GM10266 (cell line): Measurements from ENCODE around the gene KRT81.
"Not testable (repeated sequence)": the region's sequence is repeated elsewhere in the genome, so short reads cannot be mapped to it uniquely, and the experiment has no call there.

Experiments
- DNase-seq: peaks from one replicate; pipeline ENCODE4 v3.0.0; 2012; ENCODE audit errors: extremely low spot score
- TF ChIP-seq, protein P1 (sequence below): IDR thresholded peaks from 2 replicates; pipeline ENCODE4 v1.5.1; 2012; ENCODE audit warnings: mild to moderate bottlenecking, low read depth; ENCODE audit not compliant: control insufficient read depth, insufficient read depth; ENCODE audit errors: missing control alignments

Gene KRT81

DNA sequence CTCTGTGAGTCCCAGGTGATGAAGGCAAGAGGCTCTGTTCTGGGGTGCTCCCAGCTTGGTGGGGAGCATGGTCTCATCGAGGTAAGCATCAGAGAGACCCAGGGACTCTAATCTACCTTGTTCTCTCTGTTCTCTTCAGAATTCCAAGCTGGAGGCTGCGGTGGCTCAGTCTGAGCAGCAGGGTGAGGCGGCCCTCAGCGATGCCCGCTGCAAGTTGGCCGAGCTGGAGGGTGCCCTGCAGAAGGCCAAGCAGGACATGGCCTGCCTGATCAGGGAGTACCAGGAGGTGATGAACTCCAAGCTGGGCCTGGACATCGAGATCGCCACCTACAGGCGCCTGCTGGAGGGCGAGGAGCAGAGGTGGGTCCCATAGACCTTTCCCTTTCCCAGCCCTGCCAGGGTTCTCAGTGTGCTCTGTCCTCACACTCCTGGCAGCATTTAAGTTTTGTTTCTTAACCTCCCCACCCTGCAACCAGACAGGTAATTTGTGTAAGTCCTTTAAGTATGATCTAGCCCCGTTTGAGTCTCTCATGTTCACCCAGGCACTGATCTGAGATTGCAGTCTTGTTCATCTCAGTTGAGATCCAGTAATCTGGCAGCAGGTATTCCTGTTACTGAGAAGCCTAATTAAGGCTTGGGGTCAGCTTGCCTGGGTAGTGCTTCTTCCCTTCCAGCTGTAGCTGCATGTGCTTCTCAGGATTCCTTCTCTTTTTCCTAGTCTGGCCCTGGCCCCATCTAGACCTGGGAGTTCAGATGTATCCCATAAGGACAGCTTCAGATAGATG, 14.8 kb upstream of the KRT81 start:
- TF ChIP-seq, protein P1, sequence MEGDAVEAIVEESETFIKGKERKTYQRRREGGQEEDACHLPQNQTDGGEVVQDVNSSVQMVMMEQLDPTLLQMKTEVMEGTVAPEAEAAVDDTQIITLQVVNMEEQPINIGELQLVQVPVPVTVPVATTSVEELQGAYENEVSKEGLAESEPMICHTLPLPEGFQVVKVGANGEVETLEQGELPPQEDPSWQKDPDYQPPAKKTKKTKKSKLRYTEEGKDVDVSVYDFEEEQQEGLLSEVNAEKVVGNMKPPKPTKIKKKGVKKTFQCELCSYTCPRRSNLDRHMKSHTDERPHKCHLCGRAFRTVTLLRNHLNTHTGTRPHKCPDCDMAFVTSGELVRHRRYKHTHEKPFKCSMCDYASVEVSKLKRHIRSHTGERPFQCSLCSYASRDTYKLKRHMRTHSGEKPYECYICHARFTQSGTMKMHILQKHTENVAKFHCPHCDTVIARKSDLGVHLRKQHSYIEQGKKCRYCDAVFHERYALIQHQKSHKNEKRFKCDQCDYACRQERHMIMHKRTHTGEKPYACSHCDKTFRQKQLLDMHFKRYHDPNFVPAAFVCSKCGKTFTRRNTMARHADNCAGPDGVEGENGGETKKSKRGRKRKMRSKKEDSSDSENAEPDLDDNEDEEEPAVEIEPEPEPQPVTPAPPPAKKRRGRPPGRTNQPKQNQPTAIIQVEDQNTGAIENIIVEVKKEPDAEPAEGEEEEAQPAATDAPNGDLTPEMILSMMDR: no peak
- DNase-seq: no peak

DNA sequence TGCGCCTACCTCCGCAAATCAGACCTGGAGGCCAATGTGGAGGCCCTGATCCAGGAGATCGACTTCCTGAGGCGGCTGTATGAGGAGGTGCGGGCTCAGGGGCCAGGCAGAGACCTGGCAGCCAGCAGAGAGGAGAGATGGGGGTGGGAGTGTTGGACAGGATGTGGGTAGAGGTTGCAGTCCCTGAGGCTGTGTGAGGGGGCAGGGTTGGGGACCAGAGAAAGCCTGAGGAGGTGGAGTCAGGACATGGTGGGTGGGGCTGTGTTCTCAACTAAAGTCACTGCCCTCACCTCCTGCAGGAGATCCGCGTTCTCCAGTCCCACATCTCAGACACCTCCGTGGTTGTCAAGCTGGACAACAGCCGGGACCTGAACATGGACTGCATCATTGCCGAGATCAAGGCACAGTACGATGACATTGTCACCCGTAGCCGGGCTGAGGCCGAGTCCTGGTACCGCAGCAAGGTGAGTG, 13.6 kb upstream of the KRT81 start:
- DNase-seq: not testable (repeated sequence)

DNA sequence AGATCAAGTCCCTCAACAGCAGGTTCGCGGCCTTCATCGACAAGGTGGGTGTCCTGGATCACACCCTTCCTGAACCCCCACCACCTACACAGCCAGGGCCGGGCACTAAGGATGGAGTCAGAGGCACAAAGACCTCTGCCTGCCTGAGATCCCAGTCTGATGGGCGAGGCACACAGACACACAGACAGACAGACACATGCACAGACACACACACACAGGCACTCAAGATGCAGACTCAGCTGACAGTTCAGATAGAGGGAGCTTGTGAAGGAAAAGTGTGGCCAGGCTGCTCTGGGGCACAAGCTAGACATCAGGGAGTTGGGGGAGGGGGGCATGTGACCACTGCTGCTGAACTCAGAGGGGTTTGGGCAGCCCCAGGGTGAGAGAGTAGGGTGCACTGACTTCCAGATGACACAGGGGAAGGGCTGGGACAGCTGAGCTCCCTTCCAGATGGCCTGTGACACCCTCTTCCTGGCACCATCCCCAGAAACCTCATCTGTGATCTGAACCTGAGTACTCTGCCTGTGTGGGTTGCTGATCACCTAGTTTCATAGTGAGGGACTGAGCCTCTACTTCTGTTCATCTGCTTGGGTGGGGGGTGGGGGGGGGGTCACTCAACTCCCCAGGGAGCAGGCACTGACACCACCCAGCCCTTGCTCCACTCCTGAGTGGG, 11.0 kb upstream of the KRT81 start:
- not testable (repeated sequence) for DNase-seq

DNA sequence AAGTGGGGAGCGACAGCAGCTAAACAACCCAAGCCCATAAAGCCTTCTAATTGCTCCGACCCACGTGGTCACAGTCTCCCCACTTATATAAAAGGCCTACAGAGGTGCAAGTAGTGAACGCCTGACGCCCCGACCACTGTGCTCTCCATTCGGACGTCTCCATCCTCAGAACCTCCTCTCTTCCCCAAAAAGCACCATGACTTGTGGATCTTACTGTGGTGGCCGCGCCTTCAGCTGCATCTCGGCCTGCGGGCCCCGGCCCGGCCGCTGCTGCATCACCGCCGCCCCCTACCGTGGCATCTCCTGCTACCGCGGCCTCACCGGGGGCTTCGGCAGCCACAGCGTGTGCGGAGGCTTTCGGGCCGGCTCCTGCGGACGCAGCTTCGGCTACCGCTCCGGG, 10.4 kb upstream of the KRT81 start:
- DNase-seq: not testable (repeated sequence)

DNA sequence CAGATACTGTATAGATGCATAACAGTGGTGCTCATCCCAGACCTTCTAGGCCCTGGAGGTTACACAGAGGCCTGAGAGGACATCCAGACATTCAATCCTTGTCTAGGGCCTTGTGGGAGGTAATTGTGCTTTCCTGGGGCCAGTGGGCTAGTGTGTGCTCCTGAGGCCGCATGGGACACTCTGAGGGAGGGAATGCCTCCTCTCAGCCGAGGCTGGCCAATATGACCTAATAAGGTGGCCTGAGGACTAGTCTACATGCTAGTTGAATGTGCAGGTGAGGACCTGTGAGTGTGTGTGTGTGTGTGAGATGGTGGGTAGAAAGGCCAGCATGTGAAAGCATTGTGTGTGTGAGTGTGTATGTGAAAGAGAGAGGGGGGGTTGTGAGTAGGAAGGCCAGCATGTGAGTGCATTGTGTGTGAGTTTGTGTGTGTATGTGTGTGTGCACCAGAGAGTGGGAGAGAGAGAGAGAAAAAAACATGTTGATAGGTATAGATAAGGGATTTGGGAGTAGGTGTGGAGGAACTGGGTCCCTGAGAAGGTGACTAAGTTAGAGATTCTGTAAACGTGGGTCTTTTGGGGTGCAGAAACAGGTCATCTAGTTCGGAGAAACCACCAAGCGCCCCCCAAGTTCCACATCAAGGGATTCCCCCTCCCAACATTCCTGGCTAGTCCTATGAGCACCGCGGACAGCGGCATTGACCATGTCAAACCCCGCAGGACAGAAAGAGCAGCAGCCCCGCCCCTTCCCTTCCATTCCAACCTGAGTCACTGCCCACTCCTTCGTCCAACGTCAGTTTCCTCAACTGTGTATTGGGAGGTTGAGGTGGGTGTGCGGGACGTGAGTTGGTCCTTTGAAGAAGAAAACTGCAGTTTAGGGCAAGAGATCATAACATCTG, 9.7 kb upstream of the KRT81 start:
- no peak for DNase-seq
- TF ChIP-seq, protein P1: no peak

DNA sequence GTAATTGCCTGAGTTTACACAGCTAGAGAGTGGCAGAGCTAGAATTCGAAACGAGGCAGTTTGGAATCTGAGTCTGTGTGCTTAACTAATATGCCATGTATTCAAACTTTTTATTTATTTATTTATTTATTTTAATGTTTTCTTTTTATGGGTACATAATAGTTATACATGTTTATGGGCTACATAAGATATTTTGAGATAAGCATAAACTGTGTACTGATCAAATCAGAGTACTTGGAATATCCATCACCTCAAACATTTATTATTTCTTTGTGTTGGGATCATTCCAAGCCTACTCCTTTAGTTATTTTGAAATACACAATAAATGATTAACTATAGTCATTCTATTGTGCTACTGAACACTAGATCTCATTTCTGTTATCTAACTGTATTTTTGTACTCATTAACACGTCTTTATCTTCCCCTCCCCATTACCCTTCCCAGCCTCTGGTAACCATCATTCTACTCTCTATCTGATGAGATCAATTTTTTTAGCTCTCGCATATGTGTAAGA, 7.4 kb upstream of the KRT81 start:
- no peak for DNase-seq
- TF ChIP-seq, protein P1: no peak

DNA sequence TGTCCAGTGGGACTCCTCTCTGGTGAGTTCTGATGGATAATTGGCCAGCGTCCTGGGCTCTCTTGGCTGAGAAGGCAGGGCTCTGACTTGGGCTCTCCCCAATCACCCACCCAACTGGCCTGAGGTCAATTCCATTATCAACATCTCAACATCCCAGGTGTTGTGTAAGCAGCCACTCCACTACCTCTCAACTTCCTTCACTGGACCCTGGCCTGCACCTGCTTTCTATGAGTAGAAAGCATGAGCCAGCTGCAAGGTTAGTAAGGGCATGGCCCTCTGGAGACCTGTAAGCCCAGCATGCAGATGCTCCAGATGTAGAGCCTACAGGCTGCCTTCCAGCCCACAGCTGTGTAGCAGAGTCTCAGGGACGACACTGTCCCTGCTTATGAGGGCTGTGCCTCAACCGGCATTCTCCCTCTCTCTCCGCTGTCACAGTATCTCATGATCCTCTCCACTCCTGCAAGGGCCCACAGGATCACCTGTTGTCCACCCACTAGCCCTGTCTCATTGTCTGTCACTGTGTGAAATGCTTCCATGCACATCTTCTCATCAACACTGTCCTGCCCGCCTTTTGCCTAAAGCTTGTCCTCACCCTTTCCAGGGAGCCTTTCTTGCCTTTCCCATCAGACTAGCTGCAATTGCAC, 5.4 kb upstream of the KRT81 start:
- DNase-seq: no peak
- TF ChIP-seq, protein P1: no peak

DNA sequence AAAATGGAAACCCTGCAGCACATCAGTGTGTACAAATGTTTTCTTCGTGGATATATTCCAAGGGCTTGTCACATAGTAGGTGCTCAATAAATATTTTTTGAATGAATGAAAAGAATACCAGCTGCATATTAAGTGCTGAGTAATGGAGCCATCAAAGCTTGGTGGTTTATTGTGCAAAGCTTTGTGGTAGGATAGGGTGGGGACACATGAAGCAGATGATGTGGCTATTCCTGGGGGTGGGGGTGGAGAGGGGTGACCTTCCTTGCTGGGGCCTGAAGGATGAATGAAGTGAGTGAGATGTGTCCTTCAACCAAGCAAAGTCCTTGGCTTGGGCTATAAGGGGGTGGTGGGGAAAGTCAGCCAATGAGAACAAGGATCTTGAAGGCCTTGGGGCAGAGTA, 4.3 kb upstream of the KRT81 start:
- no peak for DNase-seq
- TF ChIP-seq, protein P1: no peak
